GM12892 (cell line): ENCODE measurements around the gene STRA6.

Experiments
- POLR2A ChIP-seq: IDR thresholded peaks from 2 replicates; pipeline ENCODE4 v1.6.1; 2011; ENCODE audit warnings: low read depth, low read length, control low read depth
- POLR2AphosphoS5 ChIP-seq: IDR thresholded peaks from 2 replicates; pipeline ENCODE4 v1.6.1; 2011; ENCODE audit warnings: low read depth, low read length, control low read depth
- TAF1 ChIP-seq: IDR thresholded peaks from 2 replicates; pipeline ENCODE4 v1.6.1; 2011; ENCODE audit warnings: low read depth, mild to moderate bottlenecking, control low read depth, low read length, borderline replicate concordance

DNA sequence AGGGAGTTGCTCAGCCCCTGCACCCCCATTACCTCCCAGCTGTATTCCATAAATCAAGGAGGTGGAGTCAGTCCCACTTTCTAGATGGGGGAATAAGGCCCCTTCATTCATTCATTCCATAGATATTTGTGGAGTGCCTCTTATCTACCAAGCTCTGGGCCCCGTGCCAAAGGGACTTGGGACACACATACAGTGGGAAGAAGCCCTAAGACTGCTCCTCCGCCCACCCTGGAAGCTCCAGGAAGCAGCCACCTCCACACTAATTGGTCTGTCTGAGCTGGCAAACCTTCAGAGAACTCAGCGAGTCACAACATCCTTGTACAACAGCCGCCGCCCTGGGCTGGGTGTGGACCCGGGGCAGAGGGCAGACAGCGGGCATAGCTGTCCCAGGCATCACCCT, 6.4 kb downstream of the STRA6 start:
- no peak for TF ChIP-seq POLR2AphosphoS5
- no peak for TF ChIP-seq POLR2A
- no peak for TF ChIP-seq TAF1
